Karpas-422 (cell line): ENCODE results near the gene ATP10B. TPM values are rescaled to one million over a fixed set of nuclear protein-coding genes. Genes with fewer than 3 reads are reported as not detected.
"Not testable (repeated sequence)": the region's sequence is repeated elsewhere in the genome, so short reads cannot be mapped to it uniquely, and the experiment has no call there.

Experiments used
- DNase-seq: peaks from one replicate; pipeline ENCODE4 v3.0.0-alpha.2; 2015
- H2AFZ ChIP-seq: fragments of 200-600 bp; sonication (generic); 2 replicates; pipeline ENCODE4 v1.6.1; 2014; ENCODE audit warnings: antibody characterized with exemption, low read length, mixed read lengths
- H3K27ac ChIP-seq: fragments of 200-600 bp; sonication (generic); 2 replicates; pipeline ENCODE4 v1.5.1; 2014; ENCODE audit warnings: mild to moderate bottlenecking, low read length, moderate library complexity
- H3K27me3 ChIP-seq: fragments of 200-600 bp; sonication (generic); 2 replicates; pipeline ENCODE4 v1.6.1; 2014; ENCODE audit warnings: low read length, mixed read lengths
- H3K36me3 ChIP-seq: fragments of 200-600 bp; sonication (generic); 2 replicates; pipeline ENCODE4 v1.6.1; 2014; ENCODE audit warnings: low read length, mixed read lengths; ENCODE audit not compliant: insufficient read depth
- H3K4me1 ChIP-seq: fragments of 200-600 bp; sonication (generic); 2 replicates; pipeline ENCODE4 v1.6.1; 2014; ENCODE audit warnings: mild to moderate bottlenecking, low read length, mixed read lengths
- H3K4me2 ChIP-seq: fragments of 200-600 bp; sonication (generic); 2 replicates; pipeline ENCODE4 v1.6.1; 2014; ENCODE audit warnings: low read length, low read depth, mild to moderate bottlenecking; ENCODE audit not compliant: poor library complexity, severe bottlenecking
- H3K4me3 ChIP-seq: fragments of 200-600 bp; sonication (generic); 2 replicates; pipeline ENCODE4 v1.5.1; 2014; ENCODE audit warnings: mild to moderate bottlenecking, antibody characterized with exemption, low read length, mixed read lengths
- H3K79me2 ChIP-seq: fragments of 200-600 bp; sonication (generic); 2 replicates; pipeline ENCODE4 v1.6.1; 2014; ENCODE audit warnings: mild to moderate bottlenecking, low read length, mixed read lengths
- H3K9ac ChIP-seq: fragments of 200-600 bp; sonication (generic); 2 replicates; pipeline ENCODE4 v1.6.0; 2014; ENCODE audit warnings: low read length
- H3K9me2 ChIP-seq: fragments of 200-600 bp; sonication (generic), shearing (Covaris generic); replicated peaks from 2 replicates; pipeline ENCODE4 v1.6.0; 2014; ENCODE audit warnings: mild to moderate bottlenecking, low read length, moderate library complexity; ENCODE audit not compliant: insufficient read depth
- H3K9me3 ChIP-seq: fragments of 300-700, 200-600 bp; sonication (generic); 2 replicates; pipeline ENCODE4 v1.6.1; 2014; ENCODE audit warnings: low read length, mixed read lengths
- H4K20me1 ChIP-seq: fragments of 200-600 bp; sonication (generic); 2 replicates; pipeline ENCODE4 v1.6.1; 2014; ENCODE audit warnings: mild to moderate bottlenecking, antibody characterized with exemption, low read length, low read depth; ENCODE audit not compliant: insufficient read depth
- total RNA-seq: library from RNA; depleted of rRNA; stranded (reverse); fragments of >200 nt; shearing (Covaris generic); gene quantifications from 2 replicates; pipeline ENCODE4 v1.2.3, GENCODE V29; 2014; ENCODE audit warnings: low replicate concordance; rRNA removed

The ATP10B gene, protein sequence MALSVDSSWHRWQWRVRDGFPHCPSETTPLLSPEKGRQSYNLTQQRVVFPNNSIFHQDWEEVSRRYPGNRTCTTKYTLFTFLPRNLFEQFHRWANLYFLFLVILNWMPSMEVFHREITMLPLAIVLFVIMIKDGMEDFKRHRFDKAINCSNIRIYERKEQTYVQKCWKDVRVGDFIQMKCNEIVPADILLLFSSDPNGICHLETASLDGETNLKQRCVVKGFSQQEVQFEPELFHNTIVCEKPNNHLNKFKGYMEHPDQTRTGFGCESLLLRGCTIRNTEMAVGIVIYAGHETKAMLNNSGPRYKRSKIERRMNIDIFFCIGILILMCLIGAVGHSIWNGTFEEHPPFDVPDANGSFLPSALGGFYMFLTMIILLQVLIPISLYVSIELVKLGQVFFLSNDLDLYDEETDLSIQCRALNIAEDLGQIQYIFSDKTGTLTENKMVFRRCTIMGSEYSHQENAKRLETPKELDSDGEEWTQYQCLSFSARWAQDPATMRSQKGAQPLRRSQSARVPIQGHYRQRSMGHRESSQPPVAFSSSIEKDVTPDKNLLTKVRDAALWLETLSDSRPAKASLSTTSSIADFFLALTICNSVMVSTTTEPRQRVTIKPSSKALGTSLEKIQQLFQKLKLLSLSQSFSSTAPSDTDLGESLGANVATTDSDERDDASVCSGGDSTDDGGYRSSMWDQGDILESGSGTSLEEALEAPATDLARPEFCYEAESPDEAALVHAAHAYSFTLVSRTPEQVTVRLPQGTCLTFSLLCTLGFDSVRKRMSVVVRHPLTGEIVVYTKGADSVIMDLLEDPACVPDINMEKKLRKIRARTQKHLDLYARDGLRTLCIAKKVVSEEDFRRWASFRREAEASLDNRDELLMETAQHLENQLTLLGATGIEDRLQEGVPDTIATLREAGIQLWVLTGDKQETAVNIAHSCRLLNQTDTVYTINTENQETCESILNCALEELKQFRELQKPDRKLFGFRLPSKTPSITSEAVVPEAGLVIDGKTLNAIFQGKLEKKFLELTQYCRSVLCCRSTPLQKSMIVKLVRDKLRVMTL (N-terminal part only)
- total RNA-seq = not detected in 2 replicates

DNA sequence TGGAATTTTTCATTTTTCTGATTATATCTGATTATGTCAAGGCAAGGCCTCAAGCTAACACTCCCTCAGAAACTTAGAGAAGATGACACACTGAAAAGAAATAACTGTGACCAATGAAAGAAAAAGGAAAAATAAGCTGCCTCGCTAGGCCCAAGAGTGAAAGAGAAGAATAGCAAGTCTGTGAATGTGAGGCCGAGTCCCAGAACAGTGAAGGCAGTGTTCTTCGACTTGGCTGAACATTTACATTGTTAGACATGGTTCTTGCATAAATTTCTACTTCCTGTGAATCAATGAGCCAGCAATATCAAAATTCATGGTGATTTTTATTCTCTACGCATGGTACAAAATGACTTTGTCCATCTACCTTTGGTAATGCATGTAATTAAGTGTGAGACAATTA is at the start of gene ATP10B:
TSS of gene ATP10B (minus strand) at position 163 of the 400 bp plus-strand sequence. CDS start 164,137 bp downstream, outside the sequence.
- Histone ChIP-seq H3K27ac (no peak within 1 kb of the TSS), H3K79me2 (no peaks in the 10 kb centered on the region), H3K36me3 (no peaks in the 10 kb centered on the region), H3K9ac (no peak within 1 kb of the TSS), H3K4me2 (no peak within 1 kb of the TSS), H3K27me3 (no peaks in the 10 kb centered on the region), H3K9me3 (no peaks in the 10 kb centered on the region), H2AFZ (no peak within 1 kb of the TSS), H3K4me3 (no peak within 1 kb of the TSS), H3K4me1 (no peaks in the 10 kb centered on the region), H4K20me1 (no peaks in the 10 kb centered on the region), H3K9me2 (no peaks in the 10 kb centered on the region)
- no peak for DNase-seq

DNA sequence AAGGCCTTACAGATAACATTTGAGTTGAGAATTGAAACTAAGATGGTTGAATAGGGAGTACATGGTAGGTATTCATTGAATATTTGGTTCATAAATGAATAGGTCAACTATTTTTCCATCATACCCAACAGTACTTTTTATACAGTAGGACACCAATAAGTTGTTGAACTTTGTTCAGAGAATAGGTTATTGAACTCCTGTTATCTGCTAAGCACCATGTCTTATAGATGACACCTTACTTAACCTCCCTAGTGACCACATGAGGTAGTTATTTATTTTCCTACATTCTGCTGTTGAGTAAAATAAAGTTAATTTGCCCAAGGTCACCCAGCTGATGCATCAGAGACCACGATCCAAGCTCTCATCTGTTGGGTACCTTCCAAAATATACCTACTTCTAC is 49.6 kb upstream of the ATP10B start:
- H3K27ac ChIP-seq = no peak overlapping the region
- no peak for DNase-seq
- H3K9ac ChIP-seq = no peak overlapping the region
- H3K4me2 ChIP-seq = no peak overlapping the region
- no peak overlapping the region for H3K4me3 ChIP-seq
- no peaks in the 10 kb centered on the region for H3K9me3 ChIP-seq
- H2AFZ ChIP-seq = no peak overlapping the region
- H4K20me1 ChIP-seq = no peaks in the 10 kb centered on the region
- no peaks in the 10 kb centered on the region for H3K4me1 ChIP-seq
- H3K36me3 ChIP-seq = no peaks in the 10 kb centered on the region
- H3K27me3 ChIP-seq = no peaks in the 10 kb centered on the region
- no peaks in the 10 kb centered on the region for H3K9me2 ChIP-seq
- no peaks in the 10 kb centered on the region for H3K79me2 ChIP-seq

DNA sequence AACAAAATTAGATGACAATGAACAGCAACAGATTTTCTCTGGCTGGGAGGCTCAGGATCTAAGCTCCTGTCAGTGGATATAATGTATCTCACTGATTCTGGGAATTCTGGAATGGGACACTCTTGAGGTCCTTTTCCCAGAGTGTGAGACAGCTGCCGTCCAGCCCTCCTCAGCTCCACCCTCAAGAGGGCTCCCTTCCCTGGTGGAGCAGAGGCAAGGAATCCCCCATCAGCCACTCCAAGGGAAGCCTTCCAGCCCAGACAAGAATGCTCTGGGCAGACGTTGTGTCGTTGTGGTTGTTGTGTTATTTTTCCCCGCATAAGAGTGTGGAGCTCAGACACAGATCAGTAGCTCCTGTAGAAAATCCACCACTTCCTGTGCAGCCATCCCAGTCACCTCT is 47.7 kb upstream of the ATP10B start:
- Histone ChIP-seq H3K79me2 (no peaks in the 10 kb centered on the region), H3K9me2 (no peaks in the 10 kb centered on the region), H4K20me1 (no peaks in the 10 kb centered on the region), H3K4me1 (no peaks in the 10 kb centered on the region), H2AFZ (no peak overlapping the region), H3K4me3 (no peak overlapping the region), H3K36me3 (no peaks in the 10 kb centered on the region), H3K4me2 (no peak overlapping the region), H3K9ac (no peak overlapping the region), H3K9me3 (no peaks in the 10 kb centered on the region), H3K27me3 (no peaks in the 10 kb centered on the region), H3K27ac (no peak overlapping the region)
- no peak for DNase-seq

DNA sequence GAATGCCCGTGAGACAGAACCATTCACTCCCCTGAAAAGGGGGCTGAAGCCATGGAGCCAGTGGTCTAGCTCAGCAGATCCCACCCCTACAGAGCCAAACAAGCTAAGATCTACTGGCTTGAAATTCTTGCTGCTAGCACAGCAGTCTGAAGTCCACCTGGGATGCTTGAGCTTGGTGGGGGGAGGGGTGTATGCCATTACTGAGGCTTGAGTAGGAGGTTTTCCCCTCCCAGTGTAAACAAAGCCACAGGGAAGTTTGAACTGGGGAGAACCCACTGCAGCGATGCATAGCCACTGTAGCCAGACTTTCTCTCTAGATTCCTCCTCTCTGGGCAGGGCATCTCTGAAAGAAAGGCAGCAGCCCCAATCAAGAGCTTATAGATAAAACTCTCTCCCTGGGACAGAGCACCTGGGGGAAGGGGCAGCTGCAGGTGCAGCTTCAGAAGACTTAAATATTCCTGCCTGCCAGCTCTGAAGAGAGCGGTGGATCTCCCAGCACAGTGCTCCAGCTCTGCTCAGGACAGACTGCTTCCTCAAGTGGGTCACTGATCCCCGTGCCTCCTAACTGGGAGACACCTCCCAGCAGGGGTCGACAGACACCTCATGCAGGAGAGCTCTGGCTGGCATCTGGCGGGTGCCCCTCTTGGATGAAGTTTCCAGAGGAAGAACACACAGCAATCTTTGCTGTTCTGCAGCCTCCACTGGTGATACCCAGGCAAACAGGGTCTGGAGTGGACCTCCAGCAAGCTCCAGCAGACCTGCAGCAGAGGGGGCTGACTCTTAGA is 41.4 kb upstream of the ATP10B start:
- H3K9ac ChIP-seq, H4K20me1 ChIP-seq, H3K36me3 ChIP-seq, H3K4me2 ChIP-seq, H3K27me3 ChIP-seq, H3K27ac ChIP-seq, H2AFZ ChIP-seq, H3K4me1 ChIP-seq, H3K9me3 ChIP-seq, H3K79me2 ChIP-seq, DNase-seq, H3K4me3 ChIP-seq, H3K9me2 ChIP-seq: not testable (repeated sequence)

DNA sequence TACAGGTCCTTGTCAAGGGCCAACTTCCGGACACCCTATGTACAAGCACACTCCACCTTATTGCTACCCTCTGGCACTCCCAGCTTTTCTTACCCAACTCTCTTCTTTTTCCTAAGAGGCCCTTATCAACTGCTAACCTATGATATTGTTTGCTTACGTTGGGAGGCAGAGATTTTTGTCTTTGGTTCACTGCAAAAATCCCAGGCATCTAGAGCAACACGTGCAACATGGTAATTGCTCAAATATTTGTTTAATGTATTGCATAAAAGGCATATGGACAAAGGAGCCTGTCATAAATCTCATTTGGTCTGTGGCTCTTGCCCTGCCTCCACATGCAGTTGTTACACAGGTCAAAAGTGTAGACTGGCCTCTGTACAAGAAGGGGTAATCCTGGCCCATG is 35.8 kb upstream of the ATP10B start:
- DNase-seq = no peak
- H3K4me2 ChIP-seq = no peak overlapping the region
- no peaks in the 10 kb centered on the region for H3K36me3 ChIP-seq
- no peak overlapping the region for H3K4me3 ChIP-seq
- H3K4me1 ChIP-seq = no peaks in the 10 kb centered on the region
- H3K9me2 ChIP-seq = no peaks in the 10 kb centered on the region
- H3K27me3 ChIP-seq = no peaks in the 10 kb centered on the region
- H4K20me1 ChIP-seq = no peaks in the 10 kb centered on the region
- H3K9ac ChIP-seq = no peak overlapping the region
- H3K27ac ChIP-seq = no peak overlapping the region
- no peak overlapping the region for H2AFZ ChIP-seq
- H3K79me2 ChIP-seq = no peaks in the 10 kb centered on the region
- H3K9me3 ChIP-seq = no peaks in the 10 kb centered on the region

DNA sequence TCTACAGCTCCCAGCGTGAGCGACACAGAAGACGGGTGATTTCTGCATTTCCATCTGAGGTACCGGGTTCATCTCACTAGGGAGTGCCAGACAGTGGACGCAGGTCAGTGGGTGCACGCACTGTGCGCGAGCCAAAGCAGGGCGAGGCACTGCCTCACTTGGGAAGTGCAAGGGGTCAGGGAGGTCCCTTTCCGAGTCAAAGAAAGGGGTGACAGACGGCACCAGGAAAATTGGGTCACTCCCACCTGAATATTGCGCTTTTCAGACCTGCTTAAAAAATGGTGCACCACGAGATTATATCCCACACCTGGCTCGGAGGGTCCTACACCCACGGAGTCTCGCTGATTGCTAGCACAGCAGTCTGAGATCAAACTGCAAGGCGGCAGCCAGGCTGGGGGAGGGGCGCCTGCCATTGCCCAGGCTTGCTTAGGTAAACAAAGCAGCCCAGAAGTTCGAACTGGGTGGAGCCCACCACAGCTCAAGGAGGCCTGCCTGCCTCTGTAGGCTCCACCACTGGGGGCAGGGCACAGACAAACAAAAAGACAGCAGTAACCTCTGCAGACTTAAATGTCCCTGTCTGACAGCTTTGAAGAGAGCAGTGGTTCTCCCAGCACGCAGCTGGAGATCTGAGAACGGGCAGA is 21.7 kb upstream of the ATP10B start:
- H2AFZ ChIP-seq, H3K9me3 ChIP-seq, H3K4me1 ChIP-seq, H3K36me3 ChIP-seq, H3K4me3 ChIP-seq, DNase-seq, H3K9me2 ChIP-seq, H3K27ac ChIP-seq, H3K9ac ChIP-seq, H3K27me3 ChIP-seq, H4K20me1 ChIP-seq, H3K4me2 ChIP-seq, H3K79me2 ChIP-seq: not testable (repeated sequence)

DNA sequence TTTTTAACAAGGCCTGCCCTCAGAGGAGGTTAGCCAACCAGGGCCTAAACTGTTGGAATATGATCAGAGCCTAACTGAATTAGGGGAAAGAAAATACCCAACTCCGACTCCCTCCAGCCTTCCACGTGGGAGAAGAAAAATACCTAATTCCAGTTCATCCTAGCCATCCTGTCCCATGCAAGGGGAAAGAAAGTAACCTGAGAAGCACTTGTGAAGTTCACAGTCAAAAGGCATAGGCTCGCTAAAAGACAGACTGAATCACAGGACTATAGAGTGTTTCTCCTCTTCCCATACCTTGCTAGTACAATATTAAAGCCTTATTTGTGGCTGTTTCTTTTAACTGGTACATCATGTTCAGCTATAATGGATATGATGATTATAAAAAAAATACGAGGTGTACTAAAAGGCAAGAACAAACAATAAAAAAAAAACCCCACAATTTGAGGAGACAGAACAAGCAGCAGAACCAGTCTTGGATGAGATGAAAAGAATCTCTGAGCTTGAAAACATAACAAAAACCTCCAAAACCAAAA is 18.0 kb upstream of the ATP10B start:
- Histone ChIP-seq H4K20me1 (no peaks in the 10 kb centered on the region), H3K4me2 (no peak overlapping the region)

More for the DNA sequence above, 18.0 kb upstream of the ATP10B start:
- Histone ChIP-seq H3K79me2 (no peaks in the 10 kb centered on the region), H2AFZ (no peak overlapping the region), H3K9me2 (no peaks in the 10 kb centered on the region), H3K9me3 (no peaks in the 10 kb centered on the region), H3K27ac (no peak overlapping the region), H3K4me3 (no peak overlapping the region), H3K4me1 (no peaks in the 10 kb centered on the region), H3K36me3 (no peaks in the 10 kb centered on the region), H3K27me3 (no peaks in the 10 kb centered on the region), H3K9ac (no peak overlapping the region)
- DNase-seq = no peak
